Measurements from ENCODE around the gene ME2. TPM values are rescaled to one million over a fixed set of nuclear protein-coding genes. Genes with fewer than 3 reads are reported as not detected.
"Not testable (repeated sequence)": the region's sequence is repeated elsewhere in the genome, so short reads cannot be mapped to it uniquely, and the experiment has no call there.

ME2 gene
- polyA plus RNA-seq, 2 donors: 7.3 to 12.2 TPM

DNA sequence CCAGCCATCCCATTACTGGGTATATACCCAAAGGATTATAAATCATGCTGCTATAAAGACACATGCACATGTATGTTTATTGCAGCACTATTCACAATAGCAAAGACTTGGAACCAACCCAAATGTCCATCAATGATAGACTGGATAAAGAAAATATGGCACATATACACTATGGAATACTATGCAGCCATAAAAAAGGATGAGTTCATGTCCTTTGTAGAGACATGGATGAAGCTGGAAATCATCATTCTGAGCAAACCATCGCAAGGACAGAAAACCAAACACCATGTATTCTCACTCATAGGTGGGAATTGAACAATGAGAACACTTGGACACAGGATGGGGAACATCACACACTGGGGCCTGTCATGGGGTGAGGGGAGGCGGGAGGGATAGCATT is 124.3 kb downstream of the ME2 start:
- not testable (repeated sequence) for H3K27ac ChIP-seq (ENCODE audit: low read depth in 2 of 2, low read length in 1 of 2)

More for the DNA sequence above, 124.3 kb downstream of the ME2 start:
- H3K4me3 ChIP-seq (ENCODE audit: low read depth in 1 of 2, low read length in 2 of 2); H3K36me3 ChIP-seq (ENCODE audit: control insufficient read depth in 2 of 2, insufficient read depth in 2 of 2, low read length in 1 of 2); H3K9me3 ChIP-seq (ENCODE audit: control insufficient read depth in 2 of 2, insufficient read depth in 1 of 2, low read depth in 1 of 2, low read length in 1 of 2); H3K27me3 ChIP-seq (ENCODE audit: control insufficient read depth in 1 of 2, insufficient read depth in 2 of 2, low read length in 2 of 2); H3K4me1 ChIP-seq (ENCODE audit: control insufficient read depth in 2 of 2, insufficient read depth in 2 of 2, low read length in 1 of 2): not testable (repeated sequence)
- WGBS, 2 donors: 94 to 95% methylated on average over 2 of the region's 2 CpGs

Other genes with a start within 250 kb of the ME2 start
- gene MRO, start 59.1 kb upstream of the ME2 start, polyA plus RNA-seq: under 1 TPM; 0.07 to 0.16 TPM
- gene ELAC1, start 88.9 kb downstream of the ME2 start, polyA plus RNA-seq: 1 to 10 TPM; 3.1 to 4.0 TPM
- gene SMAD4, start 151.1 kb downstream of the ME2 start, polyA plus RNA-seq: 10 to 100 TPM in 1 of 2 donors, 1 to 10 TPM in 1; 6.1 to 16.3 TPM

Data from esophagus (tissue), 2 donors.